Measurements from ENCODE around the gene C6orf47.

C6orf47 gene

GRCh38 chr6:31687860-31688693 lies 27.5 kb upstream of the C6orf47 start:
- no peak for DNase-seq

GRCh38 chr6:31687321-31687720 lies 26.7 kb upstream of the C6orf47 start:
- no peak for DNase-seq

- DNase-seq: no peak
Observed at GRCh38 chr6:31686483-31686882, 25.9 kb upstream of the C6orf47 start.

GRCh38 chr6:31683591-31683990 lies 23.0 kb upstream of the C6orf47 start:
- DNase-seq: no peak

GRCh38 chr6:31681135-31681671 lies 20.6 kb upstream of the C6orf47 start:
- DNase-seq: no peak

- peak; percentile 18 for DNase-seq
Observed at GRCh38 chr6:31680226-31681134, 19.9 kb upstream of the C6orf47 start, which contains the start of gene LY6G5C. LY6G5C (minus strand) TSS chr6:31681067; CDS start chr6:31680373, 694 bp downstream.

GRCh38 chr6:31677955-31678354 lies 17.4 kb upstream of the C6orf47 start:
- no peak for DNase-seq

GRCh38 chr6:31676904-31677303 lies 16.3 kb upstream of the C6orf47 start:
- no peak for DNase-seq

- DNase-seq: no peak
Observed at GRCh38 chr6:31676322-31676903, 15.8 kb upstream of the C6orf47 start.

GRCh38 chr6:31669676-31670075 lies 9.1 kb upstream of the C6orf47 start, which contains the start of gene LY6G5B:
LY6G5B (plus strand) TSS chr6:31669976; CDS start chr6:31670951, 975 bp downstream.
- DNase-seq: no peak

GRCh38 chr6:31666337-31666965 lies 5.9 kb upstream of the C6orf47 start:
- no peak for DNase-seq

GRCh38 chr6:31665501-31666336 lies 5.1 kb upstream of the C6orf47 start, which contains the start of gene CSNK2B:
CSNK2B (plus strand) TSS chr6:31666080; CDS start chr6:31666832, 752 bp downstream.
- DNase-seq: peak; percentile 93

- peak; percentile 69 for DNase-seq
Observed at GRCh38 chr6:31664790-31665500, 4.4 kb upstream of the C6orf47 start, which contains the start of gene GPANK1. GPANK1 (minus strand) TSS chr6:31664997; CDS start chr6:31664478, 519 bp downstream.

- DNase-seq: no peak
Observed at GRCh38 chr6:31663961-31664789, 3.6 kb upstream of the C6orf47 start.

- no peak for DNase-seq
Observed at GRCh38 chr6:31663126-31663960, 2.8 kb upstream of the C6orf47 start.

- no peak for DNase-seq
Observed at GRCh38 chr6:31662124-31662723, 1.6 kb upstream of the C6orf47 start.

GRCh38 chr6:31661262-31662123 lies 915 bp upstream of the C6orf47 start:
- DNase-seq: no peak

Measured in NCI-H524 treated with DMSO at 0.1 percent for 48 hours (cell line).